Heart left ventricle (tissue), 13 donors: Measurements from ENCODE around the gene AAGAB.

Experiments
- POLR2A ChIP-seq, 2 donors: fragments of 450-650 bp; IDR thresholded peaks; one replicate each; pipeline ENCODE4 v1.6.1; 2017; ENCODE audit warnings: antibody characterized with exemption in 2 of 2, mild to moderate bottlenecking in 2 of 2, moderate library complexity in 2 of 2
- TF ChIP-seq, protein P1 (sequence below), 12 donors: fragments of 200-600 bp; sonication (generic) in 4 of 12; IDR thresholded peaks; one replicate each; pipeline versions ENCODE4 v1.5.0 to v1.8.0; 2018 to 2022; ENCODE audit warnings: antibody characterized with exemption in 12 of 12, mild to moderate bottlenecking in 5 of 12
- donor health status: ischemic (EF 13 %, LVEDD 7.1; RV severe dilation, severe dysfunction).
- donor health status: DM: no; HTN: yes; CAD: no.
- donor health status: DM: no; HTN: no; CAD: no.
- donor health status: ischemic (EF 25% LVEDD 6.9; RV normal size, moderate dysfunction).
- donor health status: ischemic (EF 25% LVEDD 5.7; RV mildly dilated, moderate dysfunction).
- donor health status: ischemic (EF 35%, LVEDD 5.7; RV mildly dilated, moderate dysfunction).
- donor health status: nonischemic (EF 11% LVEDD 7.7; RV severe dilation, severe dysfunction).
- donor health status: DM: yes; HTN: yes; CAD: no.
- donor health status: PGD.
- donor health status: ischemic (EF 29% LVEDD 5.4; RV normal size, mild dysfunction).
- donor health status: nonischemic (EF 23%, LVEDD 6.1; RV moderate dilation, normal function).

- TF ChIP-seq, protein P1, sequence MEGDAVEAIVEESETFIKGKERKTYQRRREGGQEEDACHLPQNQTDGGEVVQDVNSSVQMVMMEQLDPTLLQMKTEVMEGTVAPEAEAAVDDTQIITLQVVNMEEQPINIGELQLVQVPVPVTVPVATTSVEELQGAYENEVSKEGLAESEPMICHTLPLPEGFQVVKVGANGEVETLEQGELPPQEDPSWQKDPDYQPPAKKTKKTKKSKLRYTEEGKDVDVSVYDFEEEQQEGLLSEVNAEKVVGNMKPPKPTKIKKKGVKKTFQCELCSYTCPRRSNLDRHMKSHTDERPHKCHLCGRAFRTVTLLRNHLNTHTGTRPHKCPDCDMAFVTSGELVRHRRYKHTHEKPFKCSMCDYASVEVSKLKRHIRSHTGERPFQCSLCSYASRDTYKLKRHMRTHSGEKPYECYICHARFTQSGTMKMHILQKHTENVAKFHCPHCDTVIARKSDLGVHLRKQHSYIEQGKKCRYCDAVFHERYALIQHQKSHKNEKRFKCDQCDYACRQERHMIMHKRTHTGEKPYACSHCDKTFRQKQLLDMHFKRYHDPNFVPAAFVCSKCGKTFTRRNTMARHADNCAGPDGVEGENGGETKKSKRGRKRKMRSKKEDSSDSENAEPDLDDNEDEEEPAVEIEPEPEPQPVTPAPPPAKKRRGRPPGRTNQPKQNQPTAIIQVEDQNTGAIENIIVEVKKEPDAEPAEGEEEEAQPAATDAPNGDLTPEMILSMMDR (IDR thresholded peaks at IDR 0.05) = no peak
- TF ChIP-seq POLR2A (IDR thresholded peaks at IDR 0.05) = no peak
These were observed 78.1 kb downstream of the AAGAB start for GRCh38 chr15:67176195-67176971.
